ENCODE results near the gene EXOC2.
A peak's percentile ranks its signal among the peaks of the same experiment; 100 is the strongest.

The EXOC2 gene

DNA sequence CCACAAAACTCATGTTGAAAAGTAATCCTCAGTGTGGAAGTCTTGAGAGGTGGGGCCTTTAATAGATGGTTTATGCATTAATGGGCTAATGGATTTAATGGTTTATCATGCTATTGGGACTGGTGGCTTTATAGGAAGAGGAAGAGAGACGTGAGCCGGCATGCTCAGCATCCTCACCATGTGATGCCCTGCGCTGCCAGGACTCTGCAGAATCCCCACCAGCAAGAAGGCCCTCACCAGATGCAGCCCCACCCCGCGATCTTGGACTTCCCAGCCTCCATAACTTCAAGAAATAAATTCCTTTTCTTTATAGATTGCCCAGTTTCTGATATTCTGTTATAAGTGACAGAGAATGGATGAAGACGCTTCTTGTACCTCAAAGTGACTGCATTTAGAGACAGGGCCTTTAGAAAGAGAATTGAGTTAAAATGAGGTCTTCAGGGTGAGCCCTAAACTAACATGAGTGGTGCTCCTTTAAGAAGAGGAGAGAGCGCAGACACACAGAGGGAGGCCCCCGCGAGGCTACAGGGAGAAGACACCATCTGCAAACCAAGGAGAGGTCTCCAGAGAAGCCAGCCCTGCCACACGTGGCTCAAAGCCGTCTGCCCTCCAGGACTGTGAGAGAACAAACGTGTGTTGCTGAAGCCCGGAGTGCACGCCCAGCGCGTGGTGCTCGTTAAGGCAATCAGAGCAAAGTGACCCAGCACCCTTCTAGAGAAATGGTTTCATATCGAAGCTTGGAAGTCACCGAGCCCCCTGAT lies 244.5 kb downstream of the EXOC2 start:
- Histone ChIP-seq H3K27me3 (ENCODE audit: low read depth, low read length) (no peaks in the 10 kb centered on the region), H3K4me2 (ENCODE audit: low read length) (peak overlapping the region; percentile 67), H3K9me3 (ENCODE audit: insufficient read depth, low read length) (no peaks in the 10 kb centered on the region), H3K27ac (ENCODE audit: low read length) (no peak overlapping the region), H4K20me1 (ENCODE audit: insufficient read depth, low read length) (no peaks in the 10 kb centered on the region), H2AFZ (ENCODE audit: low read depth, low read length) (no peak overlapping the region), H3K36me3 (replicated peaks; ENCODE audit: low read depth, low read length) (no peaks in the 10 kb centered on the region), H3K4me3 (ENCODE audit: low read length) (no peak overlapping the region; the same call in 1 of the 2 replicates), H3K4me1 (ENCODE audit: low read length) (peaks cover 36% of the 10 kb centered on the region), H3K79me2 (ENCODE audit: low read length) (no peaks in the 10 kb centered on the region), H3K9ac (ENCODE audit: low read length) (no peak overlapping the region)
- TF ChIP-seq, protein P1, sequence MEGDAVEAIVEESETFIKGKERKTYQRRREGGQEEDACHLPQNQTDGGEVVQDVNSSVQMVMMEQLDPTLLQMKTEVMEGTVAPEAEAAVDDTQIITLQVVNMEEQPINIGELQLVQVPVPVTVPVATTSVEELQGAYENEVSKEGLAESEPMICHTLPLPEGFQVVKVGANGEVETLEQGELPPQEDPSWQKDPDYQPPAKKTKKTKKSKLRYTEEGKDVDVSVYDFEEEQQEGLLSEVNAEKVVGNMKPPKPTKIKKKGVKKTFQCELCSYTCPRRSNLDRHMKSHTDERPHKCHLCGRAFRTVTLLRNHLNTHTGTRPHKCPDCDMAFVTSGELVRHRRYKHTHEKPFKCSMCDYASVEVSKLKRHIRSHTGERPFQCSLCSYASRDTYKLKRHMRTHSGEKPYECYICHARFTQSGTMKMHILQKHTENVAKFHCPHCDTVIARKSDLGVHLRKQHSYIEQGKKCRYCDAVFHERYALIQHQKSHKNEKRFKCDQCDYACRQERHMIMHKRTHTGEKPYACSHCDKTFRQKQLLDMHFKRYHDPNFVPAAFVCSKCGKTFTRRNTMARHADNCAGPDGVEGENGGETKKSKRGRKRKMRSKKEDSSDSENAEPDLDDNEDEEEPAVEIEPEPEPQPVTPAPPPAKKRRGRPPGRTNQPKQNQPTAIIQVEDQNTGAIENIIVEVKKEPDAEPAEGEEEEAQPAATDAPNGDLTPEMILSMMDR (IDR thresholded peaks at IDR 0.05; ENCODE audit: low read depth, low read length) = no peak
- TF ChIP-seq EZH2phosphoT487 (IDR thresholded peaks at IDR 0.05; ENCODE audit: low read depth) = no peak

DNA sequence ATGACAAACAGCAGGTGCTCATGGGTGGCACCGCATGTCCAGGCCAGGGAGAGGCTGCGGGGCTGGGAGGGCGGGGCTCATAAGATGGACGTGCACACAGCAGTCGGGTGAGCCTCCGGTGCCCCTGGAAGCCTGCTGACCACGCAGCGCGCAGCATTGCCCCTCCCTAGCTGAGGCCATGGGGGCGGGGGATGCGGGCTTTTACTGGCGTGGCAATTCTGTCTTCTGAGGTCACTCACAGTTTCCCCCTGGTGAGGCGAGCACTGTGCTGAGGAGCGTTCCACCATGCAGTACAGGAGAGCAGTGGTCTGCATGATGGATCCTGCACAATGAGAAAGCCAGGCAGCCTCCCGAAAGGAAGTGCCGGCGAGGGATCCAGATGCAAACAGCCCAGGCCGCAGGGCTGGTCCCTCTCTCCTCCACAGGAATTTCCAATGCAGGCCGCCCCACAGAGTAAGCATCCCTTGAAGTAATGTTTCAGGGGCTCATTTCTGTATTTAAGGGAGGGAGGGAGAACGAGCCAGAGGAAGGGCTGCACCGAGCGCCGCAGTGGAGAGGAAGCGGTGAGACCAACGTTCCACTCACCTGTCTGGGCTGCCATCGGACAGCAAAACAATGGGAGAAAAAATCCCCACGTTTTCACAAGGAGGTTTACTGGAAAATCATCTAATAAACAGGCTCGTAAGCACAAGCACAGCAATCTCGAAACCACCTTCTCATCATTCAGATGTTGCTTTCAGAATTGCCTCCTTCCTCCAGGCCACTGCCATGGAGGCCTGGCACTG lies 245.4 kb downstream of the EXOC2 start:
- H3K27ac ChIP-seq (ENCODE audit: low read length) = no peak overlapping the region
- no peaks in the 10 kb centered on the region for H3K79me2 ChIP-seq (ENCODE audit: low read length)
- H3K27me3 ChIP-seq (ENCODE audit: low read depth, low read length) = no peaks in the 10 kb centered on the region
- TF ChIP-seq EZH2phosphoT487 (IDR thresholded peaks at IDR 0.05; ENCODE audit: low read depth) = no peak
- TF ChIP-seq, protein P1 (IDR thresholded peaks at IDR 0.05; ENCODE audit: low read depth, low read length) = no peak
- no peaks in the 10 kb centered on the region for H4K20me1 ChIP-seq (ENCODE audit: insufficient read depth, low read length)
- no peaks in the 10 kb centered on the region for H3K36me3 ChIP-seq (replicated peaks; ENCODE audit: low read depth, low read length)
- H3K4me2 ChIP-seq (ENCODE audit: low read length) = peak overlapping the region; percentile 67
- peak overlapping the region; percentile 69 for H2AFZ ChIP-seq (ENCODE audit: low read depth, low read length)
- peak overlapping the region; percentile 56 for H3K4me3 ChIP-seq (ENCODE audit: low read length)
- peak overlapping the region; percentile 22; the same call in 1 of the 2 replicates for H3K9ac ChIP-seq (ENCODE audit: low read length)
- H3K4me1 ChIP-seq (ENCODE audit: low read length) = peaks cover 36% of the 10 kb centered on the region
- no peaks in the 10 kb centered on the region for H3K9me3 ChIP-seq (ENCODE audit: insufficient read depth, low read length)

DNA sequence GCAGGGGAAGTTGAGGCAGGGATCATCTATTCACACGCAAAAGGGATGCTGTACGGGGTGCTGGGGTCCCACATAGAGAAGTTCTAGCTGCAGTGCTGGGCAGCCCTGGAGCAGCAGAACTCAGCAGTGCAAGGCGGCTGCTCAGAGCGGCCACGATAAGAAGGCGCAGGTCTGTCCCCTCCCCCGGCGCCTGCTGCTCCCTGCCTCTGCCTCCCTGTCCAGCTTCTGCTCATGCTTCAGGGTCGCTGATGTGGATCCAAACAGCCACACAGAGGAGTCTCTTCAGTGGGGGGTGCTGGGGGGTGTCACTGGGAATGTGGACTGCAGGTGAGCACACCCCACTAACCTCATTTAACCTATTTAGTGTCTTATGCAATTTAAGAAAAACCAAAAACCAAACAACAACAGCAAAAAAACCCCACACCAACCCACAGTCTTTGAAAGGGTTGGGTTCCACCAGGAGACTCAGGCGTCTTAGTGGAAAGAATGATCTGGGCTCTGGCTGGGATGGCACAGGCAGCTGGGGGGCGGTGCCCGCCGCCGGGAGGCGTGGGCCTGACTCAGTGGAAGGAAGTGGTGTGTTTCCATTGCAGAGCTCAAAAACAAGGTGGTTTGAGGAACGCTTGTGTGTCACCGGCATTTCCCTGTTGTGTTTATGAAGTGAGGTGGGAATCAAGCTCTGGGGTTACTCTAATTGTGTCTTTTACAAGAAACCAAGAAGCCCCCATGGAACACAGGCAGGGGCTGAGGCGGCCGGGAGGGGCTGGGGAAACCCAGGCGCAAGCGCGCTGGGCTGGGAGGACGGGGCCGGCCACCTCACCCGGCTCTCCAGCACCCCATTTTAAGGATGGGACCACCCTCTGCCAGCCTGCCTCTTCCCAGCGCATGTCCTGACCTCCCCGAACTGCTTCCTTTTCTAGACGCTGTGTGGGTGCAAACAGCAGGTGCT lies 246.2 kb downstream of the EXOC2 start:
- H3K4me2 ChIP-seq (ENCODE audit: low read length) = peak overlapping the region; percentile 67
- H4K20me1 ChIP-seq (ENCODE audit: insufficient read depth, low read length) = no peaks in the 10 kb centered on the region
- peak overlapping the region; percentile 22; the same call in 1 of the 2 replicates for H3K9ac ChIP-seq (ENCODE audit: low read length)
- H3K4me1 ChIP-seq (ENCODE audit: low read length) = peaks cover 36% of the 10 kb centered on the region
- H3K27ac ChIP-seq (ENCODE audit: low read length) = no peak overlapping the region
- H3K9me3 ChIP-seq (ENCODE audit: insufficient read depth, low read length) = no peaks in the 10 kb centered on the region
- H3K36me3 ChIP-seq (replicated peaks; ENCODE audit: low read depth, low read length) = no peaks in the 10 kb centered on the region
- no peaks in the 10 kb centered on the region for H3K79me2 ChIP-seq (ENCODE audit: low read length)
- H2AFZ ChIP-seq (ENCODE audit: low read depth, low read length) = no peak overlapping the region
- no peaks in the 10 kb centered on the region for H3K27me3 ChIP-seq (ENCODE audit: low read depth, low read length)
- no peak for TF ChIP-seq EZH2phosphoT487 (IDR thresholded peaks at IDR 0.05; ENCODE audit: low read depth)
- TF ChIP-seq, protein P1 (IDR thresholded peaks at IDR 0.05; ENCODE audit: low read depth, low read length) = no peak
- peak overlapping the region; percentile 56 for H3K4me3 ChIP-seq (ENCODE audit: low read length)
